Measurements from ENCODE around the gene FRZB.
A peak's percentile ranks its signal among the peaks of the same experiment; 100 is the strongest.

Gene FRZB

GRCh38 chr2:182792441-182792840 lies 74.0 kb downstream of the FRZB start:
- no peak for DNase-seq (ENCODE audit: low read depth in 2 of 2)

DNA sequence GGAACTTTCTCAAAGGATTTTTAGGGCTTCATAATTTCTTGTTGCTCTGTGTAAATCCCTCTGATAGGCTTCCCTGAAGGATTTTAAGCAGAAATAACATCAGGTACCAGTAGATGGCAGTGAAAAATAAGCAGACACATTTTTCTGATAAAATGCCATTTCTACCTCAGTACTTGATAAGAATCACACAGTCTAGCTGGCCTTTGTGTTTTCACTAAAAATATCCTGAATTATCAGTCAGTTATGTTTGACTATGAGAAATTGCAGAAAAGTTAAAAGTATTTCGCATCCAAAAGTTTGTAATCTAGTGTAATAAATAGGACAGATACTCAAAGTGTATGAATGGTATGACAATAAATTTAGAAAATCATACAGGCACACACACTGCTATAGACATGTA lies 81.7 kb downstream of the FRZB start:
- peak; percentile 12 to 21 for DNase-seq (ENCODE audit: low read depth in 2 of 2)

DNA sequence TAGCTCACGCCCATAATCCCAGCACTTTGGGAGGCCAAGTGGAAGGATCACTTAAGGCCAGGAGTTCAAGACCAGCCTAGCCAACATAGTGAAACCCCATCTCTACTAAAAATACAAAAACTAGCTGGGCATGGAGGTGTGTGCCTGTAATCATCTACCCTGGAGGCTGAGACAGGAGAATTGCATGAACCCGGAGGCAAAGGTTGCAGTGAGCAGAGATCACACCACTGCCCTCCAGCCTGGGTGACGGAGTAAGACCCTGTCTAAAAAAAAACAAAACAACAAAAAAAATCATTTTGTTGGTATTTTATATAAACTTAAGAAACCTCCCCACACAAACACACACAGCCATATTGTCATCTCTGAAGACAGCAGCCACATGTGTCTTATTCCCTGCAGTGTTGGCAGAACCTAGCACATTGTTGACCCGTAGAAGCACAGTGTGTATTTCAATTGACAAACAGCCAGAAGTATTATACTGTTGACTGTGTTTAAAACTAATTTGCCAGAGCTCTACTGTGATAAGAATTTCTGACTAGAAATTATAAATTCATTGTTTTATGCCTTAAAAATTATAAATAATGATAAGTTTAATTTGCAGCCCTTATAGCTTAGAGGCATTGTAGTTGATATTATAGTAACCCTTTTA lies 82.3 kb downstream of the FRZB start:
- DNase-seq (ENCODE audit: low read depth in 2 of 2), result no peak

Data from fibroblast of skin of left quadriceps (primary cell).